Omental fat pad (tissue), 4 donors: ENCODE results near the gene ROBO2. TPM values are rescaled to one million over a fixed set of nuclear protein-coding genes. Genes with fewer than 3 reads are reported as not detected.

ENCODE experiments used
- ATAC-seq: fragments of 150-250 bp; one replicate; pipeline ENCODE4 v1.9.1; 2016; ENCODE audit warnings: mild to moderate bottlenecking, moderate library complexity; ENCODE audit not compliant: low FRiP score
- DNase-seq: peaks from one replicate; pipeline ENCODE4 v3.0.0-alpha.2; 2019; ENCODE audit warnings: low spot score
- total RNA-seq, 4 donors: library from RNA; depleted of rRNA; stranded (reverse); fragments of >200 nt; gene quantifications; one replicate each; pipeline ENCODE4 v1.1.0, GENCODE V29; 2016
- TF ChIP-seq, protein P1 (sequence below), 3 donors: fragments of 450-650 bp; IDR thresholded peaks; one replicate each; pipeline ENCODE4 v1.5.1; 2016 to 2017; ENCODE audit warnings: antibody characterized with exemption in 3 of 3, mild to moderate bottlenecking in 3 of 3, moderate library complexity in 2 of 3

Gene ROBO2
- total RNA-seq, 4 donors from 2014 or later, result 0.12 to 1.3 (median 1.1) TPM

DNA sequence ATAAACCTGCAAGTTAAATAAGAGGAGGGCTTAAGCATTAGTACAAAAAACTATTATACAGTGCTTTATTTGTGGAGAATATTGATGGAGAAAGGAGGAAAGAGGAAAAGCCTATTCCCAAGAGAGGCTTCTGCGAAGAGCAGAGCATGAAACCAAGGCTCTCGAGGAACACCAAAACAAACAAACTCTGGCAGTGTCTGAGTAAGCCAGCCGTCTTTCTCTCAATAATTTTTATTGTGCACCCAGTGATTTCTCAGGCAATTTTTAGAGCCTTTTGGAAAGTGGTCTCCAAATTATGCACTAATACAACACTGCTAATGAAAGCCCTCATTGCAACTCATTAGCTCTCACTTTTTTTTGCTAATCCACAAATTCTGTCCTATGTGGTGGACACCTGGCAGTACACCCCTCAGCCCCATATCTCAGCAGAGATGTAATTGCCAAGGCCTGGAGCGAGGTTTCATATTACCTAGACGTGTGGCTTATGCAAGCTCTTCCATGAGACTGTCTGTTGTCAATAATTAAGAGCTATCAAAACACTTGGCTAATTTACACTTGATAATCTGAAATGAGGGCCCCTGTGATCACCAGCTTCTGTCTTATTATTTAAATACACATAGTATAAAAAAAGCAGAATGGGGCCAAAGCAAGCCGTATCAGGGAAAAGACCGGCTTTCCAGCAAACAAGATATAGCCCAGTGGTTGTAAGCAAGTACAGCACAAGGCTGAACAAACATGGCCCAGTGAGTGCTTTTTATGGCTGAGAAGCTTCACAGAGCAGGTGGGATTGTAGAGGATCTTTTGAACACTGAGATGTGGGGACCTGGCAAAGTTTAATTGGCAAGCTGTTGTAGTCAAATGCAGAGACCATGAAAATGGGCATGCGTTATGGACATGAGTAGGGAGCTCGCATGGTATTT lies 216.9 kb downstream of the ROBO2 start:
- TF ChIP-seq, protein P1, sequence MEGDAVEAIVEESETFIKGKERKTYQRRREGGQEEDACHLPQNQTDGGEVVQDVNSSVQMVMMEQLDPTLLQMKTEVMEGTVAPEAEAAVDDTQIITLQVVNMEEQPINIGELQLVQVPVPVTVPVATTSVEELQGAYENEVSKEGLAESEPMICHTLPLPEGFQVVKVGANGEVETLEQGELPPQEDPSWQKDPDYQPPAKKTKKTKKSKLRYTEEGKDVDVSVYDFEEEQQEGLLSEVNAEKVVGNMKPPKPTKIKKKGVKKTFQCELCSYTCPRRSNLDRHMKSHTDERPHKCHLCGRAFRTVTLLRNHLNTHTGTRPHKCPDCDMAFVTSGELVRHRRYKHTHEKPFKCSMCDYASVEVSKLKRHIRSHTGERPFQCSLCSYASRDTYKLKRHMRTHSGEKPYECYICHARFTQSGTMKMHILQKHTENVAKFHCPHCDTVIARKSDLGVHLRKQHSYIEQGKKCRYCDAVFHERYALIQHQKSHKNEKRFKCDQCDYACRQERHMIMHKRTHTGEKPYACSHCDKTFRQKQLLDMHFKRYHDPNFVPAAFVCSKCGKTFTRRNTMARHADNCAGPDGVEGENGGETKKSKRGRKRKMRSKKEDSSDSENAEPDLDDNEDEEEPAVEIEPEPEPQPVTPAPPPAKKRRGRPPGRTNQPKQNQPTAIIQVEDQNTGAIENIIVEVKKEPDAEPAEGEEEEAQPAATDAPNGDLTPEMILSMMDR (IDR thresholded peaks at IDR 0.05), result no peak
- DNase-seq (no peak), ATAC-seq (no peak)

DNA sequence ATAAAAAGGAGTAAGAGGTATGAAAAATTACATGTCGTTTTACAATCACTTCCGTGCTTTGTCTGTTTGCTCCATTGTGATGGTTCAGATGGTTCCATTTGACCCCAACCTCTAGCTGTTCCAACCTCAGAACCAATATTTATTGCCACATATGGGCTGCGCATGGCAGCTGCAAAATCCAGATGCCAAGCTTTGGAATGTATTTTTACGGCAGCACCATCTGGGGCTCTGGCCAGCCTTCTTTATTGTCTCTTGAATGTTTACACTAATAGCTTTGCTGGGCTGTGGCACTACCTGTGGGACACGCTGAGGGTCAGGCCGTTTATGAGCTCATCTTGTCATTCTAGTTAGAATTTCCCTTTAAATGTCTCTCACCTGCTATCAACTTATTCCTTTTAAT lies 219.8 kb downstream of the ROBO2 start:
- DNase-seq, result no peak
- TF ChIP-seq, protein P1 (IDR thresholded peaks at IDR 0.05), result no peak

GRCh38 chr3:77262361-77262760 lies 222.5 kb downstream of the ROBO2 start:
- ATAC-seq (no peak), DNase-seq (no peak)
- TF ChIP-seq, protein P1 (IDR thresholded peaks at IDR 0.05), result no peak

More for the DNA sequence above, 219.8 kb downstream of the ROBO2 start:
- ATAC-seq, result no peak

DNA sequence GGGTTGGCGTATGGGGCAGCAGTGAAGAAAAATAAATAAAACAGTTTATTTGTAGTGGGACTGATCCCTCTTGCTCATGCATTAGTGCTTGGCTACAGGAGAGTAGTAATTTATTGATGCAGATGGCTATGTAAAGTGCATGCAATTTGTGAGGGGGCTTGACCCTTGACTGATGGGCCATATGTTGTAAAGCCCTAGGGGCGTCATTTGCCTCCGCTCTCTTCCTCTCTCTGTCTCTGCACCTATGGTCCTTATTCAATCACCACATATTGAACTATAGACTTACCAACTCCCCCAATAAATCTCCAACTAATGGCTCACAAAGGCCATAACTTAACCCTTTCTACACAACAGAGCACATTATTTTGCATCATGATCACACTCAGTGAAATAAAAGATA lies 227.7 kb downstream of the ROBO2 start:
- ATAC-seq (no peak), DNase-seq (no peak)
- TF ChIP-seq, protein P1 (IDR thresholded peaks at IDR 0.05), result no peak

DNA sequence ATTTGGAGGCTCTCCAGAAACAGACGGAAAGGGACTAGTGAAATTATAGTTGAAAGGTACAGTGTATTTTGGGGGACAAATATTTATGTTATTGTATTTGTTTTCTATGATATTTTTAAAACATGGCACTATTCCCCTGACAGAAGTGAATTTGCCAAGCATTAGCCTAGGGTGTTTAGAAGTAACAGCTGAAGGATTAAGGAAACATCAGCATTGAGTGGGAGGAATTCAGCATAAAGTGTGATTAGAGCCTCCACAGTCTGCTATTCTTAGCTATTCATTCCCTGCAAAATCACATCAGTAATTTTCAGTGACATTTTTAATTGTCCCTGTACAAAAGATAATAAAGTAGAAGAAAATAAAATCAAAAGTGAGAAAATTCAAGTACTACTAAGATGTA lies 231.4 kb downstream of the ROBO2 start:
- TF ChIP-seq, protein P1 (IDR thresholded peaks at IDR 0.05), result no peak
- no peak for DNase-seq
- ATAC-seq, result no peak

- TF ChIP-seq, protein P1 (IDR thresholded peaks at IDR 0.05), result no peak
- DNase-seq (no peak), ATAC-seq (no peak)
These were observed 231.8 kb downstream of the ROBO2 start for GRCh38 chr3:77271711-77272110.

- DNase-seq (no peak), ATAC-seq (no peak)
- TF ChIP-seq, protein P1 (IDR thresholded peaks at IDR 0.05), result no peak
These were observed 239.4 kb downstream of the ROBO2 start for GRCh38 chr3:77279276-77279675.
